HS-27A (cell line): ENCODE data around the gene PDE6G.

Source experiments
- DNase-seq: peaks from one replicate; pipeline ENCODE4 v3.0.0-alpha.2; 2012; ENCODE audit warnings: low read depth, missing footprints

Gene PDE6G

GRCh38 chr17:81656118-81656743 lies at the start of gene PDE6G:
TSS of gene PDE6G (minus strand) at chr17:81656542. CDS start at chr17:81653305, 3,237 bp downstream.
- DNase-seq: no peak

- no peak for DNase-seq
These were observed 49.3 kb upstream of the PDE6G start for GRCh38 chr17:81705518-81706231.

- DNase-seq: no peak
These were observed 47.7 kb upstream of the PDE6G start for GRCh38 chr17:81703747-81704654.

GRCh38 chr17:81702934-81703746 lies 46.8 kb upstream of the PDE6G start, which contains the start of gene MRPL12:
TSS of gene MRPL12 (plus strand) at chr17:81703367. CDS start at chr17:81703502, 135 bp downstream.
- DNase-seq: no peak

- no peak for DNase-seq
These were observed 45.1 kb upstream of the PDE6G start for GRCh38 chr17:81701288-81702071.

- no peak for DNase-seq
These were observed 44.3 kb upstream of the PDE6G start for GRCh38 chr17:81700353-81701287.

GRCh38 chr17:81697261-81698044 lies 41.1 kb upstream of the PDE6G start:
- no peak for DNase-seq

GRCh38 chr17:81696218-81696941 lies 40.0 kb upstream of the PDE6G start:
- DNase-seq: no peak

- no peak for DNase-seq
These were observed 39.5 kb upstream of the PDE6G start for GRCh38 chr17:81695801-81696200.

- DNase-seq: no peak
These were observed 38.9 kb upstream of the PDE6G start for GRCh38 chr17:81695211-81695610.

- no peak for DNase-seq
These were observed 38.5 kb upstream of the PDE6G start for GRCh38 chr17:81694810-81695209.

- DNase-seq: no peak
These were observed 37.3 kb upstream of the PDE6G start for GRCh38 chr17:81693509-81694210.

- DNase-seq: no peak
These were observed 35.3 kb upstream of the PDE6G start for GRCh38 chr17:81691608-81692007.

- no peak for DNase-seq
These were observed 34.9 kb upstream of the PDE6G start for GRCh38 chr17:81691196-81691595.

- DNase-seq: no peak
These were observed 34.2 kb upstream of the PDE6G start for GRCh38 chr17:81690549-81690948.

- DNase-seq: no peak
These were observed 33.7 kb upstream of the PDE6G start for GRCh38 chr17:81690066-81690465.

GRCh38 chr17:81688616-81689015 lies 32.3 kb upstream of the PDE6G start:
- no peak for DNase-seq
